Hepatocyte (in vitro differentiated cells): ENCODE data around the gene LGR5. TPM values are rescaled to one million over a fixed set of nuclear protein-coding genes. Genes with fewer than 3 reads are reported as not detected.

Source experiments
- DNase-seq: peaks from one replicate; pipeline ENCODE4 v3.0.0-alpha.2; 2016; ENCODE audit warnings: low spot score
- H2AFZ ChIP-seq: fragments of 200-600 bp; sonication (generic); 2 replicates; pipeline ENCODE4 v1.6.0; 2016; ENCODE audit warnings: antibody characterized with exemption, mild to moderate bottlenecking
- H3K27ac ChIP-seq: fragments of 200-600 bp; sonication (generic); 2 replicates; pipeline ENCODE4 v1.5.1; 2016; ENCODE audit warnings: mild to moderate bottlenecking
- H3K27me3 ChIP-seq: fragments of 200-600 bp; sonication (generic); 2 replicates; pipeline ENCODE4 v1.6.1; 2016
- H3K36me3 ChIP-seq: fragments of 200-600 bp; sonication (generic); replicated peaks from 2 replicates; pipeline ENCODE4 v1.5.1; 2016; ENCODE audit warnings: low read depth; ENCODE audit not compliant: insufficient read depth
- H3K4me1 ChIP-seq: fragments of 200-600 bp; sonication (generic); 2 replicates; pipeline ENCODE4 v1.5.1; 2016; ENCODE audit warnings: mild to moderate bottlenecking, moderate library complexity; ENCODE audit not compliant: insufficient read depth
- H3K4me2 ChIP-seq: fragments of 200-600 bp; sonication (generic); 2 replicates; pipeline ENCODE4 v1.6.0; 2016
- H3K4me3 ChIP-seq: fragments of 200-600 bp; sonication (generic); 2 replicates; pipeline ENCODE4 v1.5.1; 2016; ENCODE audit warnings: mild to moderate bottlenecking
- H3K79me2 ChIP-seq: fragments of 200-600 bp; sonication (generic); 2 replicates; pipeline ENCODE4 v1.6.0; 2017; ENCODE audit warnings: mild to moderate bottlenecking
- H3K9me2 ChIP-seq: fragments of 200-600 bp; sonication (generic); replicated peaks from 2 replicates; pipeline ENCODE4 v1.6.0; 2017; ENCODE audit warnings: mild to moderate bottlenecking; ENCODE audit not compliant: insufficient read depth
- H3K9me3 ChIP-seq: fragments of 200-600 bp; sonication (generic); 2 replicates; pipeline ENCODE4 v1.5.1; 2016; ENCODE audit warnings: low read depth, mild to moderate bottlenecking
- H4K20me1 ChIP-seq: fragments of 200-600 bp; sonication (generic); 2 replicates; pipeline ENCODE4 v1.6.0; 2016; ENCODE audit warnings: mild to moderate bottlenecking; ENCODE audit not compliant: insufficient read depth, poor library complexity, severe bottlenecking
- CTCF ChIP-seq: fragments of 200-600 bp; sonication (generic); IDR thresholded peaks from 2 replicates; pipeline ENCODE4 v1.5.1; 2016; ENCODE audit warnings: antibody characterized with exemption, mild to moderate bottlenecking; ENCODE audit not compliant: poor library complexity
- EZH2 ChIP-seq: fragments of 200-600 bp; sonication (generic); IDR thresholded peaks from 2 replicates; pipeline ENCODE4 v1.6.1; 2016; ENCODE audit warnings: antibody characterized with exemption, mild to moderate bottlenecking, borderline replicate concordance
- EZH2phosphoT487 ChIP-seq: fragments of 200-600 bp; sonication (generic); IDR thresholded peaks from one replicate; pipeline ENCODE4 v1.6.1; 2018; ENCODE audit warnings: antibody characterized with exemption, mild to moderate bottlenecking, low read depth, moderate library complexity; ENCODE audit not compliant: unreplicated experiment, severe bottlenecking
- WGBS: methylation state at CpG from one replicate; pipeline ENCODE4 v1.1.6; 2016; ENCODE audit warnings: low lambda C conversion rate; ENCODE audit errors: missing lambda C conversion rate; 5-methylcytosine and 5-hydroxymethylcytosine counted together
- polyA plus RNA-seq: library from polyadenylated mRNA; unstranded; fragments of >200 nt; fragmentation: Nextera tagmentation; extraction: Ambion mirVana; gene quantifications from 2 replicates; pipeline ENCODE4 v1.2.1, GENCODE V29; 2016
- total RNA-seq: library from RNA; depleted of rRNA; stranded (reverse); fragments of >200 nt; gene quantifications from 2 replicates; pipeline ENCODE4 v1.2.3, GENCODE V29; 2014

The LGR5 gene
- total and polyA plus RNA-seq, 2 experiments from 2014 or later = 4.4 to 5.7 TPM

- Histone ChIP-seq H3K36me3 (no peaks in the 10 kb centered on the region), H2AFZ (no peak overlapping the region), H3K27me3 (no peaks in the 10 kb centered on the region), H3K79me2 (no peaks in the 10 kb centered on the region), H3K4me3 (no peak overlapping the region), H3K4me1 (peaks cover 5% of the 10 kb centered on the region), H4K20me1 (no peaks in the 10 kb centered on the region), H3K4me2 (no peak overlapping the region), H3K9me3 (no peaks in the 10 kb centered on the region), H3K27ac (peak overlapping the region; percentile 28), H3K9me2 (no peaks in the 10 kb centered on the region)
- WGBS = 45% methylated on average over 15 of the region's 15 CpGs
- peak; percentile 81 for DNase-seq
- TF ChIP-seq EZH2phosphoT487 = no peak
- no peak for TF ChIP-seq EZH2
- TF ChIP-seq CTCF = no peak
These were observed 29.7 kb downstream of the LGR5 start for GRCh38 chr12:71469258-71469750.

- no peak for DNase-seq
- WGBS = 50% methylated on average over 2 of the region's 2 CpGs
- no peak overlapping the region for H2AFZ ChIP-seq
- H3K4me3 ChIP-seq = no peak overlapping the region
- H3K9me3 ChIP-seq = no peaks in the 10 kb centered on the region
- H3K27me3 ChIP-seq = no peaks in the 10 kb centered on the region
- no peaks in the 10 kb centered on the region for H3K36me3 ChIP-seq
- H3K79me2 ChIP-seq = no peaks in the 10 kb centered on the region
- no peaks in the 10 kb centered on the region for H3K9me2 ChIP-seq
- TF ChIP-seq CTCF (no peak), EZH2 (no peak), EZH2phosphoT487 (no peak)
- peaks cover 5% of the 10 kb centered on the region for H3K4me1 ChIP-seq
- H3K27ac ChIP-seq = no peak overlapping the region
- H3K4me2 ChIP-seq = no peak overlapping the region
- no peaks in the 10 kb centered on the region for H4K20me1 ChIP-seq
These were observed 32.9 kb downstream of the LGR5 start for GRCh38 chr12:71472441-71472911.

GRCh38 chr12:71474791-71475190, 35.2 kb downstream of the LGR5 start:
- Histone ChIP-seq H3K36me3 (no peaks in the 10 kb centered on the region), H3K27ac (no peak overlapping the region), H3K9me2 (no peaks in the 10 kb centered on the region), H2AFZ (no peak overlapping the region), H3K79me2 (no peaks in the 10 kb centered on the region), H3K4me1 (no peaks in the 10 kb centered on the region), H3K4me3 (no peak overlapping the region), H3K9me3 (no peaks in the 10 kb centered on the region), H4K20me1 (no peaks in the 10 kb centered on the region), H3K27me3 (no peaks in the 10 kb centered on the region), H3K4me2 (no peak overlapping the region)
- WGBS = 64% methylated on average over 2 of the region's 2 CpGs
- DNase-seq = no peak
- no peak for TF ChIP-seq CTCF
- no peak for TF ChIP-seq EZH2
- no peak for TF ChIP-seq EZH2phosphoT487

- TF ChIP-seq EZH2 (no peak), CTCF (no peak)
These were observed 35.7 kb downstream of the LGR5 start for GRCh38 chr12:71475280-71475679.

More at GRCh38 chr12:71475280-71475679, 35.7 kb downstream of the LGR5 start:
- Histone ChIP-seq H3K4me3 (no peak overlapping the region), H3K79me2 (no peaks in the 10 kb centered on the region), H3K27ac (no peak overlapping the region), H2AFZ (no peak overlapping the region), H3K27me3 (no peaks in the 10 kb centered on the region), H3K36me3 (no peaks in the 10 kb centered on the region), H3K4me1 (no peaks in the 10 kb centered on the region), H3K9me2 (no peaks in the 10 kb centered on the region), H3K9me3 (no peaks in the 10 kb centered on the region), H4K20me1 (no peaks in the 10 kb centered on the region), H3K4me2 (no peak overlapping the region)
- DNase-seq = no peak
- WGBS = 70% methylated on average over 5 of the region's 5 CpGs
